ENCODE data around the gene HTRA3.

Gene HTRA3

DNA sequence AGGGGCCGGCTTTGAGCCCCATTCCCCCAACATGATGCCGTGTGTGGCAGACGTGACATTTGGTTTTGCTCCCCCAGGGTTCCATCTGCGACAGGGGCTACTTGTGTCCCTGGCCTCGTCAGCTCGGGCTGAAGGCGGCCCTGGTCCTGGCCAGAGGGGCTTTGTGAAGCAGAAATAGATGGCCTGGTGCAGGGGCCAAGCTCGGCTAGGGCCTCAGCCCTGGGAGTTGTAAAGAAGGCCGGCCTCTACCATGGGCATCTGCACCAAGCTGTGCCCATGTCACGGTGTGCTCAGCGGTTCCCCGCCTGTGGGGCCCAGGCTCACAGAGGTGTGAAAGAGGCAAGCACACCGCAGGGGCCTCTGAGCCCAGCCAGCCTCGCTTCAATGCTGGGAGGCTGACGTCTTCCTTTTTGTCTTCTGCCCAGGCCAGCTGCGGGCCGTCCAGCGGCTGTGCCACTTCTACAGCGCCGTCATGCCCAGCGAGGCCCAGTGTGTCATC, 38.0 kb upstream of the HTRA3 start:
- Histone ChIP-seq H3K27me3 (ENCODE audit: insufficient read depth, poor library complexity, severe bottlenecking) (no peaks in the 10 kb centered on the region), H3K4me3 (replicated peaks; ENCODE audit: insufficient read depth, low read length) (no peak overlapping the region), H3K27ac (replicated peaks) (no peak overlapping the region)
- DNase-seq (ENCODE audit: low read depth in 1 of 2, low spot score in 1 of 2) = no peak
- no peak for TF ChIP-seq GABPA (IDR thresholded peaks at IDR 0.05; ENCODE audit: low read depth)
- TF ChIP-seq, protein P1, sequence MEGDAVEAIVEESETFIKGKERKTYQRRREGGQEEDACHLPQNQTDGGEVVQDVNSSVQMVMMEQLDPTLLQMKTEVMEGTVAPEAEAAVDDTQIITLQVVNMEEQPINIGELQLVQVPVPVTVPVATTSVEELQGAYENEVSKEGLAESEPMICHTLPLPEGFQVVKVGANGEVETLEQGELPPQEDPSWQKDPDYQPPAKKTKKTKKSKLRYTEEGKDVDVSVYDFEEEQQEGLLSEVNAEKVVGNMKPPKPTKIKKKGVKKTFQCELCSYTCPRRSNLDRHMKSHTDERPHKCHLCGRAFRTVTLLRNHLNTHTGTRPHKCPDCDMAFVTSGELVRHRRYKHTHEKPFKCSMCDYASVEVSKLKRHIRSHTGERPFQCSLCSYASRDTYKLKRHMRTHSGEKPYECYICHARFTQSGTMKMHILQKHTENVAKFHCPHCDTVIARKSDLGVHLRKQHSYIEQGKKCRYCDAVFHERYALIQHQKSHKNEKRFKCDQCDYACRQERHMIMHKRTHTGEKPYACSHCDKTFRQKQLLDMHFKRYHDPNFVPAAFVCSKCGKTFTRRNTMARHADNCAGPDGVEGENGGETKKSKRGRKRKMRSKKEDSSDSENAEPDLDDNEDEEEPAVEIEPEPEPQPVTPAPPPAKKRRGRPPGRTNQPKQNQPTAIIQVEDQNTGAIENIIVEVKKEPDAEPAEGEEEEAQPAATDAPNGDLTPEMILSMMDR (IDR thresholded peaks at IDR 0.05; ENCODE audit: insufficient read depth, low read length) = no peak
- TF ChIP-seq SPI1 (IDR thresholded peaks at IDR 0.05; ENCODE audit: borderline replicate concordance, low read depth) = no peak
- TF ChIP-seq, protein P2, sequence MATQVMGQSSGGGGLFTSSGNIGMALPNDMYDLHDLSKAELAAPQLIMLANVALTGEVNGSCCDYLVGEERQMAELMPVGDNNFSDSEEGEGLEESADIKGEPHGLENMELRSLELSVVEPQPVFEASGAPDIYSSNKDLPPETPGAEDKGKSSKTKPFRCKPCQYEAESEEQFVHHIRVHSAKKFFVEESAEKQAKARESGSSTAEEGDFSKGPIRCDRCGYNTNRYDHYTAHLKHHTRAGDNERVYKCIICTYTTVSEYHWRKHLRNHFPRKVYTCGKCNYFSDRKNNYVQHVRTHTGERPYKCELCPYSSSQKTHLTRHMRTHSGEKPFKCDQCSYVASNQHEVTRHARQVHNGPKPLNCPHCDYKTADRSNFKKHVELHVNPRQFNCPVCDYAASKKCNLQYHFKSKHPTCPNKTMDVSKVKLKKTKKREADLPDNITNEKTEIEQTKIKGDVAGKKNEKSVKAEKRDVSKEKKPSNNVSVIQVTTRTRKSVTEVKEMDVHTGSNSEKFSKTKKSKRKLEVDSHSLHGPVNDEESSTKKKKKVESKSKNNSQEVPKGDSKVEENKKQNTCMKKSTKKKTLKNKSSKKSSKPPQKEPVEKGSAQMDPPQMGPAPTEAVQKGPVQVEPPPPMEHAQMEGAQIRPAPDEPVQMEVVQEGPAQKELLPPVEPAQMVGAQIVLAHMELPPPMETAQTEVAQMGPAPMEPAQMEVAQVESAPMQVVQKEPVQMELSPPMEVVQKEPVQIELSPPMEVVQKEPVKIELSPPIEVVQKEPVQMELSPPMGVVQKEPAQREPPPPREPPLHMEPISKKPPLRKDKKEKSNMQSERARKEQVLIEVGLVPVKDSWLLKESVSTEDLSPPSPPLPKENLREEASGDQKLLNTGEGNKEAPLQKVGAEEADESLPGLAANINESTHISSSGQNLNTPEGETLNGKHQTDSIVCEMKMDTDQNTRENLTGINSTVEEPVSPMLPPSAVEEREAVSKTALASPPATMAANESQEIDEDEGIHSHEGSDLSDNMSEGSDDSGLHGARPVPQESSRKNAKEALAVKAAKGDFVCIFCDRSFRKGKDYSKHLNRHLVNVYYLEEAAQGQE (IDR thresholded peaks at IDR 0.05; ENCODE audit: insufficient replicate concordance, low read depth) = no peak
- no peak for TF ChIP-seq POLR2AphosphoS5 (IDR thresholded peaks at IDR 0.05; ENCODE audit: low read depth)

DNA sequence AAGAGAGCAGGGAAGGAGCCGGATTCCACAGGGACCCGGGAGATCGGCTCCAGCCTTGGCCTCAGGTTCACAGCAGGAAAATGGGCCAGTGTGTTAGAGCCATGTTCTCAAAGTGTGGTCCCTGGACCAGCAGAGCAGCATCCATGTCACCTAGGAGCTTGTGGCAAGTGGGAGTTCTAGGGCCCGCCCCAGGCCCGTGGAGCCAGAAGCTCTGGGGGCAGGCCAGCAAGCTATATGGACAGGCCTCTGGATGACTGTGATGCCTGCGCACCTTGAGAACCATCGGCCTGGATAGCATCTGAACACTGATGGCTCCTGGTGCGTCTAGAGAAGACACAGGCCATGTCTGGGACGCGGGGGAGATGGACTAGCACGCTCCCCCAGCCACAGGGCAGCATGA, 36.8 kb upstream of the HTRA3 start:
- no peak for DNase-seq (ENCODE audit: low read depth in 1 of 2, low spot score in 1 of 2)

DNA sequence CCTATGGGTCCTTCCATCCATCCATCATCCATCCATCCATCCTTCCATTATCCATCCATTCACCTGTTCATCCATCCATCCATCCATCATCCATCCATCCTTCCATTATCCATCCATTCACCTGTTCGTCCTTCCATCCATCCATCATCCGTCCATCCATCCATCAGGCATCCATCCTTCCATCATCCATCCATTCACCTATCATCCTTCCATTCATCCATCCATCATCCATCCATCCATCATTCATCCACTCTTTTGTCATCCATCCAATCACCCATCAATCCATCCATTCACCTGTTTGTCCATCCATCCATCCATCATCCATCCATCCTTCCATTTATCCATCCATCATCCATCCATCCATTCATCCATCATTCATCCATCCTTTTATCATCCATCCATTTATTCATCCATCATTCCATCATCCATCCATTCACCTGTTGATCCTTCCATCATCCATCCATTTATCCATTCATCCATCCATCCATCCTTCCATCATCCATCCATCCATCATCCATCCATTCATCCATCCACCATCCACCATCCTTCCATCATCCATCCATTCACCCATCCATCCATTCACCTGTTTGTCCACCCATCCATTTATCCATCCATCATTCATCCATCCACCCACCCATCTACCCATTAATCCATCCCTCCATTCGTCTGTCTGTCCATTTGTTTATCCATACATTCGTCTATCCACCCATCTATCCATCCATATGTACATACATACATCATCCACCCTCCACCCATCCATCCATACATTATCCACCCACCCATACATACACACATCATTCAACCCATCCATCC, 35.7 kb upstream of the HTRA3 start:
- TF ChIP-seq SPI1 (IDR thresholded peaks at IDR 0.05; ENCODE audit: borderline replicate concordance, low read depth) (no peak), POLR2AphosphoS5 (IDR thresholded peaks at IDR 0.05; ENCODE audit: low read depth) (no peak), GABPA (IDR thresholded peaks at IDR 0.05; ENCODE audit: low read depth) (no peak)
- TF ChIP-seq, protein P2 (IDR thresholded peaks at IDR 0.05; ENCODE audit: insufficient replicate concordance, low read depth) = no peak
- TF ChIP-seq, protein P1 (IDR thresholded peaks at IDR 0.05; ENCODE audit: insufficient read depth, low read length) = no peak
- no peak overlapping the region for H3K4me3 ChIP-seq (replicated peaks; ENCODE audit: insufficient read depth, low read length)
- no peak overlapping the region for H3K27ac ChIP-seq (replicated peaks)
- DNase-seq (ENCODE audit: low read depth in 1 of 2, low spot score in 1 of 2) = no peak
- H3K27me3 ChIP-seq (ENCODE audit: insufficient read depth, poor library complexity, severe bottlenecking) = no peaks in the 10 kb centered on the region

More for the DNA sequence above, 36.8 kb upstream of the HTRA3 start:
- no peak overlapping the region for H3K27ac ChIP-seq (replicated peaks)
- no peak for TF ChIP-seq GABPA (IDR thresholded peaks at IDR 0.05; ENCODE audit: low read depth)
- TF ChIP-seq, protein P1 (IDR thresholded peaks at IDR 0.05; ENCODE audit: insufficient read depth, low read length) = no peak
- no peak for TF ChIP-seq POLR2AphosphoS5 (IDR thresholded peaks at IDR 0.05; ENCODE audit: low read depth)
- TF ChIP-seq SPI1 (IDR thresholded peaks at IDR 0.05; ENCODE audit: borderline replicate concordance, low read depth) = no peak
- TF ChIP-seq, protein P2 (IDR thresholded peaks at IDR 0.05; ENCODE audit: insufficient replicate concordance, low read depth) = no peak
- no peak overlapping the region for H3K4me3 ChIP-seq (replicated peaks; ENCODE audit: insufficient read depth, low read length)
- H3K27me3 ChIP-seq (ENCODE audit: insufficient read depth, poor library complexity, severe bottlenecking) = no peaks in the 10 kb centered on the region
